Neuron (in vitro differentiated cells): ENCODE measurements around the gene GALR3.

ENCODE experiments used
- H2AFZ ChIP-seq: one replicate; pipeline ENCODE4 v1.6.1; 2013; ENCODE audit warnings: low read depth, mild to moderate bottlenecking, inconsistent platforms, low read length, moderate library complexity
- H3K27me3 ChIP-seq: one replicate; pipeline ENCODE4 v1.6.1; 2013; ENCODE audit warnings: low read length; ENCODE audit not compliant: insufficient read depth
- H3K36me3 ChIP-seq: one replicate; pipeline ENCODE4 v1.6.1; 2013; ENCODE audit warnings: low read length; ENCODE audit not compliant: insufficient read depth
- H3K4me1 ChIP-seq: one replicate; pipeline ENCODE4 v1.6.1; 2013; ENCODE audit warnings: low read length; ENCODE audit not compliant: insufficient read depth
- H3K4me3 ChIP-seq: 2 replicates; pipeline ENCODE4 v1.5.1; 2013; ENCODE audit warnings: mild to moderate bottlenecking, low read length, moderate library complexity
- H3K9me3 ChIP-seq: one replicate; pipeline ENCODE4 v1.6.1; 2013; ENCODE audit warnings: low read length

The GALR3 gene

GRCh38 chr22:37823134-37823985, at the start of gene GALR3:
GALR3 (plus strand) TSS chr22:37823382; CDS start chr22:37823407, 25 bp downstream.
- no peaks in the 10 kb centered on the region for H3K36me3 ChIP-seq
- H2AFZ ChIP-seq, result no peak within 1 kb of the TSS
- peaks cover 11% of the 10 kb centered on the region for H3K4me1 ChIP-seq
- H3K9me3 ChIP-seq, result no peaks in the 10 kb centered on the region
- no peak within 1 kb of the TSS for H3K4me3 ChIP-seq
- no peaks in the 10 kb centered on the region for H3K27me3 ChIP-seq

- peaks cover 37% of the 10 kb centered on the region for H3K36me3 ChIP-seq
- H3K4me3 ChIP-seq, result no peak overlapping the region
- no peaks in the 10 kb centered on the region for H3K9me3 ChIP-seq
- H3K27me3 ChIP-seq, result no peaks in the 10 kb centered on the region
- H3K4me1 ChIP-seq, result peaks cover 5% of the 10 kb centered on the region
- H2AFZ ChIP-seq, result no peak overlapping the region
These were observed 48.5 kb upstream of the GALR3 start for GRCh38 chr22:37774728-37775127.

- Histone ChIP-seq H3K27me3 (no peaks in the 10 kb centered on the region), H3K36me3 (peaks cover 34% of the 10 kb centered on the region), H2AFZ (no peak overlapping the region), H3K9me3 (no peaks in the 10 kb centered on the region), H3K4me3 (no peak overlapping the region), H3K4me1 (peaks cover 6% of the 10 kb centered on the region)
These were observed 47.2 kb upstream of the GALR3 start for GRCh38 chr22:37775785-37776638.

- H3K36me3 ChIP-seq, result peaks cover 28% of the 10 kb centered on the region
- H3K27me3 ChIP-seq, result no peaks in the 10 kb centered on the region
- peaks cover 6% of the 10 kb centered on the region for H3K4me1 ChIP-seq
- H3K9me3 ChIP-seq, result no peaks in the 10 kb centered on the region
- no peak overlapping the region for H3K4me3 ChIP-seq
- H2AFZ ChIP-seq, result no peak overlapping the region
These were observed 46.6 kb upstream of the GALR3 start for GRCh38 chr22:37776639-37777005.

GRCh38 chr22:37777122-37777687, 46.0 kb upstream of the GALR3 start:
- Histone ChIP-seq H2AFZ (no peak overlapping the region), H3K4me3 (no peak overlapping the region), H3K4me1 (peaks cover 6% of the 10 kb centered on the region), H3K36me3 (peaks cover 22% of the 10 kb centered on the region), H3K9me3 (no peaks in the 10 kb centered on the region), H3K27me3 (no peaks in the 10 kb centered on the region)

- H3K27me3 ChIP-seq, result no peaks in the 10 kb centered on the region
- no peaks in the 10 kb centered on the region for H3K9me3 ChIP-seq
- H3K4me1 ChIP-seq, result peaks cover 6% of the 10 kb centered on the region
- H3K4me3 ChIP-seq, result no peak overlapping the region
- H3K36me3 ChIP-seq, result peaks cover 10% of the 10 kb centered on the region
- no peak overlapping the region for H2AFZ ChIP-seq
These were observed 44.7 kb upstream of the GALR3 start for GRCh38 chr22:37778370-37779009.

GRCh38 chr22:37781434-37782059, 41.6 kb upstream of the GALR3 start:
- no peak overlapping the region for H2AFZ ChIP-seq
- no peak overlapping the region for H3K4me3 ChIP-seq
- H3K27me3 ChIP-seq, result no peaks in the 10 kb centered on the region
- H3K36me3 ChIP-seq, result no peaks in the 10 kb centered on the region
- no peaks in the 10 kb centered on the region for H3K9me3 ChIP-seq
- H3K4me1 ChIP-seq, result peaks cover 6% of the 10 kb centered on the region

- no peak overlapping the region for H3K4me3 ChIP-seq
- H3K4me1 ChIP-seq, result peaks cover 6% of the 10 kb centered on the region
- no peaks in the 10 kb centered on the region for H3K36me3 ChIP-seq
- H2AFZ ChIP-seq, result no peak overlapping the region
- H3K9me3 ChIP-seq, result no peaks in the 10 kb centered on the region
- H3K27me3 ChIP-seq, result no peaks in the 10 kb centered on the region
These were observed 40.6 kb upstream of the GALR3 start for GRCh38 chr22:37782340-37783168.

GRCh38 chr22:37784829-37785495, 38.2 kb upstream of the GALR3 start:
- Histone ChIP-seq H2AFZ (no peak overlapping the region), H3K4me1 (no peaks in the 10 kb centered on the region), H3K9me3 (no peaks in the 10 kb centered on the region), H3K4me3 (no peak overlapping the region), H3K27me3 (no peaks in the 10 kb centered on the region), H3K36me3 (no peaks in the 10 kb centered on the region)

GRCh38 chr22:37790234-37790633, 32.9 kb upstream of the GALR3 start:
- Histone ChIP-seq H2AFZ (no peak overlapping the region), H3K4me1 (no peaks in the 10 kb centered on the region), H3K36me3 (no peaks in the 10 kb centered on the region), H3K9me3 (no peaks in the 10 kb centered on the region), H3K4me3 (no peak overlapping the region), H3K27me3 (no peaks in the 10 kb centered on the region)

- Histone ChIP-seq H3K4me1 (no peaks in the 10 kb centered on the region), H3K4me3 (no peak overlapping the region), H3K27me3 (no peaks in the 10 kb centered on the region), H3K36me3 (no peaks in the 10 kb centered on the region), H3K9me3 (no peaks in the 10 kb centered on the region), H2AFZ (no peak overlapping the region)
These were observed 30.7 kb upstream of the GALR3 start for GRCh38 chr22:37792494-37792893.
